SKM-1 treated with dmso at 0.1 percent for 144 hours (cell line): ENCODE results near the gene SPACA7.

ENCODE experiments used
- DNase-seq: peaks from one replicate; lab custom pipeline; 2025; ENCODE audit not compliant: unreplicated experiment; lab: John Stamatoyannopoulos, UW

The SPACA7 gene

GRCh38 chr13:112446867-112447266 lies 70.7 kb downstream of the SPACA7 start:
- DNase-seq: no peak

- no peak for DNase-seq
Measured at GRCh38 chr13:112447306-112447705, 71.2 kb downstream of the SPACA7 start.

GRCh38 chr13:112447761-112448603 lies 71.8 kb downstream of the SPACA7 start:
- DNase-seq: no peak

GRCh38 chr13:112448621-112449544 lies 72.7 kb downstream of the SPACA7 start:
- no peak for DNase-seq

GRCh38 chr13:112449545-112449930 lies 73.4 kb downstream of the SPACA7 start:
- no peak for DNase-seq

GRCh38 chr13:112450118-112450903 lies 74.2 kb downstream of the SPACA7 start:
- DNase-seq: no peak

- DNase-seq: no peak
Measured at GRCh38 chr13:112450904-112451240, 74.7 kb downstream of the SPACA7 start.

- no peak for DNase-seq
Measured at GRCh38 chr13:112451512-112452379, 75.6 kb downstream of the SPACA7 start.

GRCh38 chr13:112452380-112453206 lies 76.4 kb downstream of the SPACA7 start:
- DNase-seq: no peak

GRCh38 chr13:112453207-112453829 lies 77.2 kb downstream of the SPACA7 start:
- no peak for DNase-seq

GRCh38 chr13:112453874-112454647 lies 77.9 kb downstream of the SPACA7 start:
- no peak for DNase-seq

- no peak for DNase-seq
Measured at GRCh38 chr13:112454648-112455334, 78.6 kb downstream of the SPACA7 start.

- DNase-seq: no peak
Measured at GRCh38 chr13:112455476-112456059, 79.4 kb downstream of the SPACA7 start.

- no peak for DNase-seq
Measured at GRCh38 chr13:112456138-112457056, 80.2 kb downstream of the SPACA7 start.

- DNase-seq: no peak
Measured at GRCh38 chr13:112457081-112457480, 80.9 kb downstream of the SPACA7 start.

GRCh38 chr13:112457485-112457884 lies 81.3 kb downstream of the SPACA7 start:
- no peak for DNase-seq
